GM10248 (cell line): Measurements from ENCODE around the gene TNNI3.
A peak's percentile ranks its signal among the peaks of the same experiment; 100 is the strongest.
"Not testable (repeated sequence)": the region's sequence is repeated elsewhere in the genome, so short reads cannot be mapped to it uniquely, and the experiment has no call there.

Experiments used
- CTCF ChIA-PET: fragments of 300-600 bp; sonication (Branson Sonifier 250); formaldehyde crosslinking; extraction: SDS; loops from one replicate; lab custom pipeline; 2021; ENCODE audit warnings: antibody characterized with exemption; lab: Yijun Ruan, JAX
- POLR2A ChIA-PET: fragments of 350-650 bp; sonication (Branson Sonifier 250); formaldehyde crosslinking; extraction: SDS; loops from one replicate; lab custom pipeline; 2020; ENCODE audit warnings: antibody characterized with exemption; lab: Yijun Ruan, JAX
- DNase-seq: peaks from one replicate; pipeline ENCODE4 v3.0.0; 2012; ENCODE audit errors: extremely low spot score
- CTCF ChIP-seq: IDR thresholded peaks from 2 replicates; pipeline ENCODE4 v1.5.1; 2012; ENCODE audit warnings: mild to moderate bottlenecking, low read depth; ENCODE audit errors: extremely low read depth, missing control alignments, control extremely low read depth

The TNNI3 gene

GRCh38 chr19:55158423-55158822, 891 bp upstream of the TNNI3 start:
- ChIA-PET CTCF (interaction anchor here (1.0 to 2.7 kb wide), 5 partner anchors 8 to 346 kb away, joined by 3 to 10 read pairs (median 3); partner anchors contain the start of gene DNAAF3), POLR2A (no interaction called here)
- no peak for DNase-seq
- TF ChIP-seq CTCF = no peak

GRCh38 chr19:55156202-55157063, 1.1 kb downstream of the TNNI3 start:
- ChIA-PET CTCF (no interaction called here), POLR2A (interaction anchor here (0.6 kb wide), 1 partner anchor 10 kb away, joined by 4 read pairs; the partner anchor contains the start of gene DNAAF3)
- DNase-seq = peak; percentile 62
- TF ChIP-seq CTCF = no peak

GRCh38 chr19:55155784-55156183, 1.7 kb downstream of the TNNI3 start:
- POLR2A ChIA-PET, CTCF ChIA-PET, DNase-seq: not testable (repeated sequence)

GRCh38 chr19:55153652-55154264, 3.8 kb downstream of the TNNI3 start:
- TF ChIP-seq CTCF = no peak
- CTCF ChIA-PET = interaction anchor here (1.6 to 2.1 kb wide), 2 partner anchors 13 to 21 kb away, joined by 4 to 8 read pairs; no protein-coding TSS in a partner anchor
- POLR2A ChIA-PET = no interaction called here
- DNase-seq = no peak

- ChIA-PET CTCF (interaction anchor here (0.9 to 2.2 kb wide), 3 partner anchors 8 to 13 kb away, joined by 3 to 11 read pairs (median 11); no protein-coding TSS in a partner anchor), POLR2A (no interaction called here)
- TF ChIP-seq CTCF = no peak
- DNase-seq = no peak
These were observed 5.5 kb downstream of the TNNI3 start for GRCh38 chr19:55152017-55152416.

GRCh38 chr19:55149078-55150003, 8.2 kb downstream of the TNNI3 start, which contains the start of gene TNNT1:
Gene TNNT1 (minus strand): TSS chr19:55149206. CDS start chr19:55147157, 2,049 bp downstream.
- CTCF ChIA-PET = interaction anchor here (1.2 kb wide), 1 partner anchor 13 kb away, joined by 3 read pairs; no protein-coding TSS in a partner anchor
- no peak for DNase-seq
- POLR2A ChIA-PET = no interaction called here
- TF ChIP-seq CTCF = no peak
